Measurements from ENCODE around the gene NPC2.

NPC2 gene

DNA sequence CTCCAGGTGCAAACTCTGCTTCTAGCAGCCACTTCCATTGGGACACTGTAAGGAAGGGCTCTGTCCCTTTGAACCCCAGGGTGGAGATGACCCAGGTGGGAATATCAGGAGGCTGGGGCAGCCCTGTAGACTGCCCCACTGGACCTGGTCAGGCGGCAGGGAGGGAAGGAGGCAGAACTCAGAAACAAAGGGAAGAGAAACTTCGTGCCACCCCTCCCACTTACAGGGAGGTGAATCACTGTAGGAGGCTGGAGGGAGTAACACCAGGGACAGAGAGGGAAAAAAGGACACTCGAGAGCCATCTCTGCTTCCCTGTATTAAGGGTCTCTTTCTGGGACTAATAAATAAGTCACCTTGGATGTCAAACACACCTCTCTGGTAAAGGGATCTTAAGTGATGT, 37.9 kb upstream of the NPC2 start:
- Histone ChIP-seq H3K27me3 (ENCODE audit: control insufficient read depth, insufficient read depth, low read length, poor library complexity, severe bottlenecking) (no peaks in the 10 kb centered on the region), H3K4me3 (ENCODE audit: insufficient read depth, low read depth, low read length) (no peak overlapping the region), H3K4me1 (ENCODE audit: control insufficient read depth, insufficient read depth, low read length) (no peaks in the 10 kb centered on the region), H3K36me3 (ENCODE audit: control insufficient read depth, insufficient read depth, low read length) (no peaks in the 10 kb centered on the region), H3K27ac (ENCODE audit: insufficient read depth, low read depth, low read length, poor library complexity, severe bottlenecking) (no peak overlapping the region), H3K9me3 (ENCODE audit: control insufficient read depth, low read length) (no peaks in the 10 kb centered on the region)
- 73 to 82% methylated on average over 3 of the region's 3 CpGs for WGBS, 2 experiments

DNA sequence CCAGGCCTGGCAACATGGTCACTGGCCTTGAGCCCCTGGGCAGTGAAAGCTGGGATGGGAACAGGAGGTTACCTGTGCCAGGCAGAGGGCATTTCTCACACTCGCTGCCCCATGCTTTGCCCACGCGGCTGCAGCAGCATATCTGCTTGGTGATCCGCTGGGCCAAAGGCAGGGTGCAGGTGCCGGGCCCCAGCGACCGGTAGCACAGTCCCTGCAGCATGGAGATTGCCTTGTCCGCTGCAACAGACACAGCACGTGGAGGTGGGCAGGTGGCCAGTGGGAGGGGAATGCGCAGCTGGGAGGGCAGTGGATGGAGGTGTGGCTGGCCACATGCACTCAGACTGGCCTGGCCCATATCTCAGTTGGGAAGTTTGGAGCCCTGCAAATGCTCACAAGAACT, 35.8 kb upstream of the NPC2 start:
- WGBS, 2 experiments = 94 to 95% methylated on average over 10 of the region's 10 CpGs

DNA sequence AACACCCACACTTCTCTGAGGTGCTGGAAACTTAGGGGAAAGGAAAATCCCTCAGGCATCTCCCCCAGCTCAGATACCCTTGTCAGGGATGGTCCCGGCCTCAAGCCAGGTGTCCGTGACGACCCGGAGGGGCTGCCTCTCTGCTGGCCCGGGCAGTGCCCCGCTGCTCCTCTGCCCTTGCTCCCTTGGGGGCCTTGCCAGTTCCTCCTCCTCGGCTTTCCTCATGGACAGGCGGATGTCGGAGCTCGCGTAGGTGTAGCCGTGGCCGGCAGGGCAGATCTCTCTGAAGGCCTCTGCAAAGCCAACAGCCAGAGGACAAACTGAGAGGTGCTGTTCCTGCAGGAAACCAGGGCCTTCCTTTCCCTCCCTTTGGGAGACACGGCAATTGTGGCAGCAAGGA, 35.3 kb upstream of the NPC2 start:
- H3K27me3 ChIP-seq (ENCODE audit: control insufficient read depth, insufficient read depth, low read length, poor library complexity, severe bottlenecking) = no peaks in the 10 kb centered on the region
- 95 to 96% methylated on average over 14 of the region's 14 CpGs for WGBS, 2 experiments
- H3K36me3 ChIP-seq (ENCODE audit: control insufficient read depth, insufficient read depth, low read length) = no peaks in the 10 kb centered on the region
- no peaks in the 10 kb centered on the region for H3K9me3 ChIP-seq (ENCODE audit: control insufficient read depth, low read length)
- no peak overlapping the region for H3K4me3 ChIP-seq (ENCODE audit: insufficient read depth, low read depth, low read length)
- no peak overlapping the region for H3K27ac ChIP-seq (ENCODE audit: insufficient read depth, low read depth, low read length, poor library complexity, severe bottlenecking)
- H3K4me1 ChIP-seq (ENCODE audit: control insufficient read depth, insufficient read depth, low read length) = peaks cover 21% of the 10 kb centered on the region

More for the DNA sequence above, 35.8 kb upstream of the NPC2 start:
- H3K27ac ChIP-seq (ENCODE audit: insufficient read depth, low read depth, low read length, poor library complexity, severe bottlenecking) = no peak overlapping the region
- peaks cover 16% of the 10 kb centered on the region for H3K4me1 ChIP-seq (ENCODE audit: control insufficient read depth, insufficient read depth, low read length)
- H3K27me3 ChIP-seq (ENCODE audit: control insufficient read depth, insufficient read depth, low read length, poor library complexity, severe bottlenecking) = no peaks in the 10 kb centered on the region
- H3K4me3 ChIP-seq (ENCODE audit: insufficient read depth, low read depth, low read length) = no peak overlapping the region
- no peaks in the 10 kb centered on the region for H3K9me3 ChIP-seq (ENCODE audit: control insufficient read depth, low read length)
- no peaks in the 10 kb centered on the region for H3K36me3 ChIP-seq (ENCODE audit: control insufficient read depth, insufficient read depth, low read length)

DNA sequence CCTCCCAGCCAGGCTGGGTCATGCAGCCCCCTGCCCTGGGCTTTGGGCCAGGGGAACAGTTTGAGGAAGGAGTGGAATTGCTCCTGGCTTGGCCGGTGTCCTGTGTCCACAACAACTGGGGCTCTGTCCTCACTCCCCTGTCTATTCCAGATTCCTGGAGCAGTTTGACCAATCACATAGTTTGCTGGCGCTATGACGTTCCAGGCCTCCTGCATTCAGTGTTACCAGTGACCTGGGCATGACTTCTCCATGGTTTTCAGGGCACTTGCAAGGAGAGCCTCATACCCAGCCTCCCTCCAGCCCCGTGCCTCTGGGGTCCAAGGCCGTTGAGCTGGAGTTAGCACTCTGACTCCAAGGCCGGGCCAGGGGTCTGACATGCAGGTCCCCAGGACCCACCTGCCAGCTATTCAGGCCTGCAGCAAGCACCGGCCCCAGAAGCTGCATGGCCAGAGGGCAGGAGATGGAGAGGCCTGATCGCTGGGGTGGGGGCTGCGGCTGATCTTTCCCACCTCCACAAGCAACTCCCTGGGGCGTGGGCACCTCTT, 34.7 kb upstream of the NPC2 start:
- Histone ChIP-seq H3K4me3 (ENCODE audit: insufficient read depth, low read depth, low read length) (no peak overlapping the region), H3K27ac (ENCODE audit: insufficient read depth, low read depth, low read length, poor library complexity, severe bottlenecking) (no peak overlapping the region), H3K9me3 (ENCODE audit: control insufficient read depth, low read length) (no peaks in the 10 kb centered on the region), H3K27me3 (ENCODE audit: control insufficient read depth, insufficient read depth, low read length, poor library complexity, severe bottlenecking) (no peaks in the 10 kb centered on the region), H3K36me3 (ENCODE audit: control insufficient read depth, insufficient read depth, low read length) (no peaks in the 10 kb centered on the region), H3K4me1 (ENCODE audit: control insufficient read depth, insufficient read depth, low read length) (peaks cover 22% of the 10 kb centered on the region)
- WGBS, 2 experiments = 92 to 93% methylated on average over 10 of the region's 10 CpGs

DNA sequence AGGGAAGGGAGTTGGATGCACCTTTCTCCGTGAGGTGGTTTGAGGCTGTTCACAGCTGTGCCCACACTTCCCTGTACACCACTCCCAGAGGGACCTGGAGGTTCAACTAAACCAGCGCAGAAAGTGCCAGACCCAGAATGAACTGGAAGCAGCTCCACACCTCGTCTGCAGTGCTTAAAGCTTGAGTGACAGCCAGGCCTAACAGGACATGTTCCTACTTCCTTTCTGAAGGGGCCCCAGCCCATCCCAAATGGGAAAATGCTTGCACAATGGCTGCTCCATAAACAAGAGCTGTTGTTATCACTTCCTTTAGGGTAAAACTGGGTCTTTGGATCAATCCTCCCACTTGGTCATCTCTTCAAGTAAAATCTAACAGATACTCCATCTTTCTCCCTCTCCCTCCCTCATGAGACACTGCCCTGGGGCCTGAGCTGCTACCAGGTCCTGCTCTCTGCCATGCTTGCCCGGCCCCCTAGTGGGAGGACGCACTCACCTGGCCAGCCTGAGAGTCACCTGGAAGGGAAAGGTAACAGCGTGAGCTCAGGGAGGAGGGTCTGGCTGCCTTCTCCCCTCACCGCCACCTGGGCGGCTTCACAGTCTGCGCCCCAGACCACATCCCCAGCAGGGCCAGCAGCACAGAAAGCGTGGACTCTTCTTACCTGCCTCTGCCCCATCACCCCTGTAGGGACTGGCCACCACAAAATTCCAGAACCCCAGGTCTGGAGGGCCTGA, 33.9 kb upstream of the NPC2 start:
- no peak overlapping the region for H3K4me3 ChIP-seq (ENCODE audit: insufficient read depth, low read depth, low read length)
- no peaks in the 10 kb centered on the region for H3K9me3 ChIP-seq (ENCODE audit: control insufficient read depth, low read length)
- peaks cover 22% of the 10 kb centered on the region for H3K4me1 ChIP-seq (ENCODE audit: control insufficient read depth, insufficient read depth, low read length)
- H3K27ac ChIP-seq (ENCODE audit: insufficient read depth, low read depth, low read length, poor library complexity, severe bottlenecking) = no peak overlapping the region
- 86% methylated on average over 10 of the region's 10 CpGs for WGBS, 2 experiments
- no peaks in the 10 kb centered on the region for H3K36me3 ChIP-seq (ENCODE audit: control insufficient read depth, insufficient read depth, low read length)
- no peaks in the 10 kb centered on the region for H3K27me3 ChIP-seq (ENCODE audit: control insufficient read depth, insufficient read depth, low read length, poor library complexity, severe bottlenecking)

DNA sequence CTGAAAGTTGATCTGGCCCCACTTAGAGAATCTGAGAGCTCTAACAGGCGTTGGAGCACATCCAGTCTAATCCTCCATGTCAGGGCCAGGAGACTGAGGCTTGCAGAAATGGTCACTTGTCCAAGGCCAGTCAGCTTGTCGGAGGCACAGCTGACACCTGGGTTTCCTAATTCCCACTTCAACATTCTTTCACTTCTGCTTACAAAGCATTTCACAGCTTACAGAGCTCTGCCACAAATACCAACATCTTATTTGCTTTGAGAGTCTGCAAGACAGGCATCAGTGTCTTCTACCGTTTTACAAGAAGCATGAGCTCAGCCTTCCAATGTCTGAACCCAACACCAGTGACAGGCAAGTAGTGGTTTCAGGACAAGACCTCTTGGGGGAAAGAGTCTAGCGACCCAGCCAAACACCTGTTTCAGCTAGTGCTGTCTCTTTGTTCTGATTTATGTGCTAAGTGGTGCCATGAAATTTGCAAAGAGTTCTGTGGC, 32.3 kb upstream of the NPC2 start:
- WGBS, 2 experiments = 83 to 88% methylated on average over 4 of the region's 4 CpGs
- H3K9me3 ChIP-seq (ENCODE audit: control insufficient read depth, low read length) = no peaks in the 10 kb centered on the region
- peaks cover 22% of the 10 kb centered on the region for H3K4me1 ChIP-seq (ENCODE audit: control insufficient read depth, insufficient read depth, low read length)
- no peaks in the 10 kb centered on the region for H3K36me3 ChIP-seq (ENCODE audit: control insufficient read depth, insufficient read depth, low read length)
- H3K27ac ChIP-seq (ENCODE audit: insufficient read depth, low read depth, low read length, poor library complexity, severe bottlenecking) = peak overlapping the region; percentile 16
- H3K4me3 ChIP-seq (ENCODE audit: insufficient read depth, low read depth, low read length) = no peak overlapping the region
- H3K27me3 ChIP-seq (ENCODE audit: control insufficient read depth, insufficient read depth, low read length, poor library complexity, severe bottlenecking) = no peaks in the 10 kb centered on the region

DNA sequence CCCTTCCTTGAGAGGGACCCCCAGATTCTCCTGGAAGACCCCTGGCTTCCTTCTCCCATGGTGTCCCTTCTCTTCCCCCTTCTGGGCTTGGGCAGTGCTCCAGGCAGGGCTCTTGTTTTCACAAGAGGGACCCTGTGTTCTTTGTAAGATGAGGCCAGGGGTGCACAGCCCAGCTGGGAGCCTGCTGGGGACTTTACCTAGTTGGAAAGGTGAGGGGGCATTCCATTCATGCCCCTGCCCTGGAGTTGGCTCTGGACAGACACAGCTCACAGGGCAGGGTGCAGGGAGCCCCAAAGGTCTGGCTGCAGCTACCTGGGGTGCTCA, 31.7 kb upstream of the NPC2 start:
- no peaks in the 10 kb centered on the region for H3K9me3 ChIP-seq (ENCODE audit: control insufficient read depth, low read length)
- no peak overlapping the region for H3K27ac ChIP-seq (ENCODE audit: insufficient read depth, low read depth, low read length, poor library complexity, severe bottlenecking)
- H3K36me3 ChIP-seq (ENCODE audit: control insufficient read depth, insufficient read depth, low read length) = no peaks in the 10 kb centered on the region
- no peak overlapping the region for H3K4me3 ChIP-seq (ENCODE audit: insufficient read depth, low read depth, low read length)
- H3K27me3 ChIP-seq (ENCODE audit: control insufficient read depth, insufficient read depth, low read length, poor library complexity, severe bottlenecking) = no peaks in the 10 kb centered on the region
- peaks cover 22% of the 10 kb centered on the region for H3K4me1 ChIP-seq (ENCODE audit: control insufficient read depth, insufficient read depth, low read length)

DNA sequence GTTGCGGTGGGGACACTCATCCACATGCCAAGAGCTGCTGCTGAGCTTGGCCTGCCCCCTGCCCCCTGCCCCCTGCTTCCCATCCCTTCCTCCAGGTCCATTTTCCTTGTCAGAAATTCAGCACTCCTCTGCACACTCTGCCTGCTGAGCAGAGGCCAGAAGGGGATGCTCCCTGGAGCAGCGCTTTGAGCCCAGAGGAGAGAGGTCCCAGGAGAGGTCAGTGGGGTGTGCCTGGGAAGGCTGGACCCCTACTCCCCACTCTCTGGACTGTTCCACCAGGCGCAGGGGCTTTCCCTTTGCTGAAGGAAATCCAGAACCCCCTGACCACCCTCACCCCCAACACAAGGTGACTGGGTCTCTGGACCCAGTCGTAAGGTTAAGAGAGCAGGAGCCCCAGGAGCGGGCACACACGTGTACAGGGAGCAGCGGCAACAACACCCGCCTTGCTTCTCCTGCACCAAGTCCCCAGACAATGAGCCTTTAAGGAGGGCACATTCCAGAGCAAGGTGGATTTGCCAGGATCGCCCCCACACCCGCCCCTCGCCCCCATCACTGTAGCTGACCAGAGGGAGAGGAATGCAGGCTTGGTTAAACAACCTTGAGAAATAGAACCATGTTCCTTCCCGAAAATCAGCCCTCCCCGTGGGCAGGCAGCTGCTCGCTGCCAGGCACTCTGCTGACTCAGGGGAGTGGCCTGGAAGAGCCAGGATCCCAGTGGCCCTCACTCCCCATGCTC, 31.1 kb upstream of the NPC2 start:
- Histone ChIP-seq H3K9me3 (ENCODE audit: control insufficient read depth, low read length) (no peaks in the 10 kb centered on the region), H3K36me3 (ENCODE audit: control insufficient read depth, insufficient read depth, low read length) (no peaks in the 10 kb centered on the region), H3K27ac (ENCODE audit: insufficient read depth, low read depth, low read length, poor library complexity, severe bottlenecking) (no peak overlapping the region), H3K4me3 (ENCODE audit: insufficient read depth, low read depth, low read length) (no peak overlapping the region), H3K27me3 (ENCODE audit: control insufficient read depth, insufficient read depth, low read length, poor library complexity, severe bottlenecking) (no peaks in the 10 kb centered on the region), H3K4me1 (ENCODE audit: control insufficient read depth, insufficient read depth, low read length) (peaks cover 22% of the 10 kb centered on the region)
- WGBS, 2 experiments = 77 to 83% methylated on average over 14 of the region's 14 CpGs

DNA sequence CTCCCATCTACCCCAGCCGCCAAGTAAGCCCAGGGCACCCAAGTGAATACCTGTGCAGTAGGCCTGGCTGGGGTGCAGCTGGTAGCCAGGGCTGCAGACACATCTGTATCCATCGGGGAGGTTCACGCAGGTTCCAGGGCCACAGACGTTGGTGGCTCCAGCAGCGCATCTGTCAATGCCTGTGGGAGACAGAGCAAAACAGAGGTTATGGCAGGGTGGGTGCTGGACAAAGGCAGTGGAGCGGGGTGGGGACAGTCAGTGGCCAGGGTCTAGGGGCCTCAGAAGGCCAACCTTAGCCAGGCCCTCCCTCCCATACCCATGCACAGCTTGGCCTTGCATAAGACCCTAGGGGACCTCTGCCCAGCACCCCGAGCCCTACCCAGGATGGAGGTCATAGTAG, 29.6 kb upstream of the NPC2 start:
- Histone ChIP-seq H3K4me1 (ENCODE audit: control insufficient read depth, insufficient read depth, low read length) (peaks cover 22% of the 10 kb centered on the region), H3K36me3 (ENCODE audit: control insufficient read depth, insufficient read depth, low read length) (no peaks in the 10 kb centered on the region), H3K9me3 (ENCODE audit: control insufficient read depth, low read length) (no peaks in the 10 kb centered on the region), H3K4me3 (ENCODE audit: insufficient read depth, low read depth, low read length) (no peak overlapping the region), H3K27ac (ENCODE audit: insufficient read depth, low read depth, low read length, poor library complexity, severe bottlenecking) (no peak overlapping the region), H3K27me3 (ENCODE audit: control insufficient read depth, insufficient read depth, low read length, poor library complexity, severe bottlenecking) (no peaks in the 10 kb centered on the region)
- WGBS, 2 experiments = 95 to 96% methylated on average over 7 of the region's 7 CpGs

DNA sequence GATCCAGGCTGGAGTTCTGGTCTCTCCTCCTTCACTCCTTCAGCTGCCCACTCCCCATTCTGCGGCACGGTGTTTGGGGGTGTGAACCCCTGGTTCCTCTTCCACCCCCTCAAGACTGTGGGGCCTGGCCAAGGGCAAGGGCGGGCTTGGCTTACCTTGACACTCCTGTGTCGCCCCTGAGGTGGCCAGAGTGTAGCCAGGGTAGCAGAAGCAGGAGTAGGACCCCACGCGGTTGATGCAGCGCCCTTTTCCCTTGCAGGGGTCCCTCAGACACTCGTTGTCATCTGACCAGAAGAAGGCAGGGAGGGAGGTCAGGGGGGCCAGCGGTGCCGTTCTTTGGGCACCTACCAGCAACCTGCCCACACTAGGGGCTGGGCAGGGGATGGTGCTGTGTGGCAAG, 28.7 kb upstream of the NPC2 start:
- Histone ChIP-seq H3K27me3 (ENCODE audit: control insufficient read depth, insufficient read depth, low read length, poor library complexity, severe bottlenecking) (no peaks in the 10 kb centered on the region), H3K27ac (ENCODE audit: insufficient read depth, low read depth, low read length, poor library complexity, severe bottlenecking) (no peak overlapping the region), H3K9me3 (ENCODE audit: control insufficient read depth, low read length) (no peaks in the 10 kb centered on the region), H3K36me3 (ENCODE audit: control insufficient read depth, insufficient read depth, low read length) (no peaks in the 10 kb centered on the region), H3K4me3 (ENCODE audit: insufficient read depth, low read depth, low read length) (no peak overlapping the region), H3K4me1 (ENCODE audit: control insufficient read depth, insufficient read depth, low read length) (peaks cover 25% of the 10 kb centered on the region)
- WGBS, 2 experiments = 91 to 94% methylated on average over 10 of the region's 10 CpGs

All from ectodermal cell (in vitro differentiated cells).